GM19025 (cell line): ENCODE data around the gene ZDHHC13.

ENCODE experiments used
- ATAC-seq: cut with Tn5 transposase; IDR thresholded peaks from one replicate; pipeline ENCODE4 v1.9.1; 2021; ENCODE audit warnings: mild to moderate bottlenecking, low read depth, moderate library complexity; ENCODE audit not compliant: unreplicated experiment

Gene ZDHHC13

GRCh38 chr11:19163617-19164016 lies 46.6 kb downstream of the ZDHHC13 start:
- ATAC-seq: no peak

GRCh38 chr11:19164230-19164855 lies 47.4 kb downstream of the ZDHHC13 start:
- no peak for ATAC-seq

DNA sequence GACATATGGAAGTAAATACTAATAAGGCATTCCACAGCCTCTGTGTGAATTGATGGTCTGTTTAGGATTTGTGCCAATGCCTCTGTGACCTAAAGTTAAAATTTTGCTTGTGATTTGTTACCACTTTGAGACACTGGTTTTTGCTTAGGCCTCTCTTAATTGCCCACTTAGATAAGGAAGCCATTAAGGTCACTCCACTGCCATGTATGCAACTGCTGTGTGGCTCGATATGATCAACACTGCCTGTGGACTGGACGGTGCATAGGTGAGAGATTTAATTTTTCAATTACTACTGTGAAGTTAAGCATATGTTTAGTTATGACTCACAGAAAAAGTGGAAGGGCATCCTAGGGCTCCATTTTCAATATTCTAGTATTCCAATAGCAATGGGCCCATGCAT lies 47.9 kb downstream of the ZDHHC13 start:
- no peak for ATAC-seq

GRCh38 chr11:19168090-19168489 lies 51.1 kb downstream of the ZDHHC13 start:
- ATAC-seq: no peak

DNA sequence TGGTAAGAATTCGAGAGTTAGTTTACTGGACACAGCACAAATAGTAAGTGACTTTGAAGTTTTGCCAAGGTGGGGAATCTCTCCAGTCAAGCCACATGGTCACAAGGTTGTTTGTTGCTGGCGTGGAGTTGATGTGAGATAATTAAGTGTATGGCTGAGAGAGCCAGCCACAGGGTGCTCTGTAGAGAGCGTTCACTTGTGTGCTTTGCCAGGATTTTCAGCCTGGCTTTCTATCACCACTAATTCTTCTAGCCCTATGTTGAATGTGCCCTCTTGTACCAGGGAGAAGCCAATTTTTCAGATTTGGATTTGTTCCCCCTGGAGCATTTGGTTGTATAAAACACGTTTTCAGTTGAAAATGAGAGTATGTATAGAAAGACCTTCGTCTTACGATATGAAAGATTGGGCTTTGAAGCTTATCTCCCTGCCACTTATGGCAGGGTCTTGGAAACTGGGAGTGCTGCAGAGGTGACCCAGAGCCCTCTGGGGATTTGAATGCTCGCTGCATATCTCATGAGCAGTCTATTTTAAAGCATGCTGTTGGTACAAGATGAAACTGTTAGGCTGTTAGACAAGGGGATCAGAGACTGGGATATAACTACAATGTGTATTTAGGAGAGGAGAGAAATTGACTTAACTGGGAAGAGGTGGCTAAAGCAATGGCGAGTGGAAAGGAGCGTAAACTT lies 56.2 kb downstream of the ZDHHC13 start:
- ATAC-seq: no peak

DNA sequence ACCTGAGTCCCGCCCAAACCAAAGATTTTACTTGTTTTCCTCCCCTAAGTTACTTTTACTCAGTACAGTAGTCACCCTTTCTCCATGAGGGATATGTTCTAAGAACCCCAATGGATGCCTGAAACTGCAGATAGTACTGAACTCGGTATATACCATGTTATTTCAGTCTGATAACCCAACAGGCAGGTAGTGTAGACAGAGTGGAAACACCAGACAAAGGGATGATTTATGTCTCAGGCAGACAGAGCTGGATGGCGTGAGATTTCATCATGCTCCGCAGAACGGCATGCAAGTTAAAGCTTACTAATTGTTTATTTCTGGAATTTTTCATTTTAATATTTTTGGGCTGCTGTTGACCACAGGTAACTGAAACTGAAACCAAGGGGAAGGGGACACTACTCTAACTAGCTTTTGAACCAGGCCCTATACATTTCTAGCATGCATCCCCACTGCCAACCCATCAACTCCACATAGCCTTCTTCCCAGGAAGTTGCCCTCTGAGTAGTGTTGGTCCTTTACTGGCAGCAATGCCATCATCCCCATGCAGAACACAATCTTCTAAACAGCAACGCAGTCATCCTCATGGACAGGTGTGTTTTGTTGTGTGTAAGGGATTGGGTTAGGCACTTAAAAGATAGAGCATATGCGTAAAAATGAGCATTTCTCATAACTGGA lies 57.1 kb downstream of the ZDHHC13 start:
- no peak for ATAC-seq

- no peak for ATAC-seq
Measured at GRCh38 chr11:19176629-19177186, 59.7 kb downstream of the ZDHHC13 start.

DNA sequence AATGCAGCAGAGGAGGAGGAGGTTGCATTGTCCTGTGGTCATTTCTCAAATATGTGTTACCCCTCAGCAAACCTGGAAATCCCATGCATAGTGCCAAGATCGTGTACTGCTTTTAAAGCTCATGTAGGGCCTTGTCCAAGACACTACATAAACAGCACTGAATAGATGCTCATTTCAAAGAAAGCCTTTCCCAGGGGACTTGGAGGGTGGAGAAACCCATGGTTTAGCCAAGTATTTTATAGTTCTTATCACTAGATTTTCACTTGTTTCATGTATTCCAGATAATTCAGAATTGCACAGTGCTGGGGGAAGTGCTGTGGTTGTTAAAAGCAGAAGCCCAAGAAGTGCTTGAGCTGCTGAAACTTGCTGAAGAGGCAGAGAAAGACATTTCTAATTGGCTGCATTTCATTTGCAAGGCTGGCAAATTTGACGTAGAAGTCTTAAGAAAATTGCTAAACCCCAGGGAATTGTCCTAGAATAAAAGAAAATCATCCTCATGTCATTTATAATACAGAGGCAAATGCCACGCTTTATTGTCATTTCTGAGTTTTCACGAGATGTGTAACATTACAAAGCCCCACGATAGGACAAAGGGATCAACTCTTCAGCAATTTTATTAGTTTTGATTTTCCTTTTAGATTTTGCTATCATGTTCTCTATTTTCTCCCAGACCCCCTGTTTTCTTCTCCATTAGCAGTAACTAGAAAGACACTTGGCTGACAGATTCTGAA lies 64.7 kb downstream of the ZDHHC13 start:
- no peak for ATAC-seq

DNA sequence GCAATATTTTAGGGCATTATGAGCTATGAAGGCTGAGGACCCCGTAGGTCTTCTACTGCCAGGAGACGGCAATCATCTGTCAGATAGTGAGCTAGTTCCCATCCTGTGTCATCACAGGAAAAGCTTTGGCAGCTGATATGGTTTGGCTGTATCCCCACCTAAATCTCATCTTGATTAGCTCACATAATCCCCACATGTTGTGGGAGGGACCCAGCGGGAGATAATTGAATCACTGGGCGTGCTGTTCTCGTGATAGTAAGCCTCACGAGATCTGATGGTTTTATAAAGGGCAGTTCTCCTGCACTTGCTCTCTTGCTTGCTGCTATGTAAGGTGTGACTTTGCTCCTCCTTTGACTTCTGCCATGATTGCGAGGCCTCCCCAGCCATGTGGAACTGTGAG lies 66.7 kb downstream of the ZDHHC13 start:
- ATAC-seq: no peak

DNA sequence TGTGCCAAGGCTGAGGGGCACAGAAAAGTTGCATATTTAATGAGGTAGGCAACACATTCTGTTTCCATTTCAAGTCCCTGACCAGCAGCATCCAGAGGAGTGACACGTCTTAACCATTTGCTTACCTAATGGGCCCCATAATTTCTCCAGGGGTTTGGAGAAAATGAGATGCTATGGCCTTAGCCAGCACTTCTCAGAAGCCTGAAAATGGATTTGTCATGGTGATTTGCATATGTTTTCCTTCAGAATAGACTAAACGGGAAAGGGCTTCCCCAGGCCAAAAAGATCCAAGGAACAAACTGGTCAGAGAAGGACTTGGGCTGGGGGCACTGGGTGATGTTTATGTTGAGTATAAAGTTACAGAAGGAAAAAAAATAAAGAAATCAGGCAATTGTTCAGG lies 68.1 kb downstream of the ZDHHC13 start:
- ATAC-seq: no peak

DNA sequence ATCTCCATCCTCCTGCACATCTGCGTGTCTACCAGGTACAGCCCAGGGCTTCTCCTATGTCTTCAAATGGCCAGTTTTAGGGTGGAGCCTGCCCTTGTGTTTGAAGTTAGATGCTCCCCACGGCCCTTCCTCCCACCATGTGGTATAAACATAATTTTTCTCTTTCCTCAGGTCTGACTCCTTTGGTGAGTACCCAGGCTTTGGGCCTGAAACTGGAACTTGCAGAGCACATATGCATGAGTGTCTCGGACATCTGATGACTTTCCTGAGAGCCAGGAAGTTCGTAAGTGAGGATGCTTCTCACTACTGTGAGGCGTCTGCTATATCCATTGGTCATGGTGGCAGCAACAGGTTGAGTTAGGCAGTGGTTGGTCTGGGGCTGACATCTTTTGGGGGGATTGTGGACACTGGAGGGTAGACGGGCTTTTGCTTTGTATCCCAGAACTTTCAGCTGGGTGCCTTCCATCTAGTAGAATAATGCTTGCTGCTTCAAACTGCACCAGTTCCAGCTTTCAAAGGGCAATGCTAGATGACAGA lies 68.6 kb downstream of the ZDHHC13 start:
- ATAC-seq: no peak

- no peak for ATAC-seq
Measured at GRCh38 chr11:19187114-19187832, 70.3 kb downstream of the ZDHHC13 start.

DNA sequence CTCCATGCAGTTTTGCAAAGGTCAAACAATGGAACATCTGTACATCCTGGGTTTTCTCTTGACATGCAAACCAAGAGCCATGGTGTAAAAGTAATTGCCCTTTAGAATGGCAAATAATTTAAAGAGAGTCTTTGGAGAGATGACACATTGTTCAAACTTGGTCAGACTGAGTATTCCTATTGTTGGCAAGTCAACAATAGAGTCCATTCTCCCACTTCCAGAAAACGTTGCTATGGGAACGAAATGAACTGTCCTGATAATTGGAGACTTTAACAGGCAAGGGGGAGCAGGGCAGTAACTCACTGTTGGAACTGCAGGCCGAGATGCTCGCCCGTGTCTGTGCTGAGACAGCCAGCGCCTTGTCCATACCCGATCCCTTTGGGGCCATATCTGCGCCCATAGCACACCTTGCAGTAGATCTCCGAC lies 70.9 kb downstream of the ZDHHC13 start:
- ATAC-seq: no peak

- no peak for ATAC-seq
Measured at GRCh38 chr11:19191530-19192169, 74.7 kb downstream of the ZDHHC13 start.

GRCh38 chr11:19193916-19194315 lies 76.9 kb downstream of the ZDHHC13 start:
- ATAC-seq: no peak

- ATAC-seq: no peak
Measured at GRCh38 chr11:19194620-19195308, 77.8 kb downstream of the ZDHHC13 start.

DNA sequence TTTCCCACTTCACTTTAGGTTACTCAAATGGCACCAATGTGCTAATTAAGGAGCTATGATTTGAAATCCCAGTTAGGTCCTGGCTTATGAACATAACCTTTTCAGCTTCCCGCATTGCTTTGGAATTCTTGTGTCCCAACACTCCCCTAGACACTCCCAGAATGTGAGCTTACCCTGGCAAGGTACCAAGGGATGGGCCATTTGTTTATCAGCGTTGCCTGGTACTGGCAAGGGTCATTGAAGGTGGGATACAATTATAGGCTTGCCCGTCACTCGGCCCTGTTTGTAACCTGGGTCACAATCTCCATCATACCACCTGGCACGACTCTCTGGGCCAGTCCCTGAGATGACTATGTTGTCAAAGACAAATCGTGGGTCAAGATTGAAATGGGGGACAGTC lies 79.5 kb downstream of the ZDHHC13 start:
- no peak for ATAC-seq

DNA sequence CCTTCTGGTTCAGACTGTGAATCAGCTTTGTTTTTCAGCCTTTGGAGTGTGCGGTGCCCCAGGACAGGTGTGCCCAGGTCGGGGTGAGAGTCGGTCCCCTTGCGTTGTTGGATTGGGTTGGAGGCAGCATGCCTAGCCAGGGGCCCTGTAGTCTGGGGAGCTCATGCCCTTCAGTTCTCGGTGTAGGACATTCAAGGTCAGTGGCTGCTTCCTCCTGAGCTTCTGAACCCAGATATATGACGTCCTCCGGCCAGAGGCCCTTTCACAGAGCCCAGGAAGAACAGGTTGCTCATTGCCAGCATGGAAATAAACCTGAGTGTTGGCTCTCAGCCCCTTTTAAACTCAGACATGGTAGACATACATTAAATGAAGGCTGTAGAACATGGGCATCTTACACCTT lies 82.1 kb downstream of the ZDHHC13 start:
- no peak for ATAC-seq

GRCh38 chr11:19199771-19200170 lies 82.8 kb downstream of the ZDHHC13 start:
- ATAC-seq: no peak
